IPS-15b (cell line): ENCODE results near the gene MCM8.
"Not testable (repeated sequence)": the region's sequence is repeated elsewhere in the genome, so short reads cannot be mapped to it uniquely, and the experiment has no call there.

ENCODE experiments used
- H3K27me3 ChIP-seq: one replicate; pipeline ENCODE4 v1.6.1; 2013; ENCODE audit warnings: low read length; ENCODE audit not compliant: control insufficient read depth, insufficient read depth
- H3K36me3 ChIP-seq: one replicate; pipeline ENCODE4 v1.6.1; 2013; ENCODE audit warnings: low read length; ENCODE audit not compliant: control insufficient read depth, insufficient read depth
- H3K4me1 ChIP-seq: one replicate; pipeline ENCODE4 v1.6.1; 2013; ENCODE audit warnings: mild to moderate bottlenecking, low read length; ENCODE audit not compliant: control insufficient read depth, insufficient read depth
- H3K4me3 ChIP-seq: one replicate; pipeline ENCODE4 v1.5.1; 2013; ENCODE audit warnings: low read depth, low read length
- H3K9ac ChIP-seq: one replicate; pipeline ENCODE4 v1.6.1; 2013; ENCODE audit warnings: low read depth, mild to moderate bottlenecking, low read length
- H3K9me3 ChIP-seq: one replicate; pipeline ENCODE4 v1.6.1; 2013; ENCODE audit warnings: mild to moderate bottlenecking, low read length; ENCODE audit not compliant: control insufficient read depth, insufficient read depth

Gene MCM8

GRCh38 chr20:6008254-6008653 is 57.8 kb downstream of the MCM8 start:
- Histone ChIP-seq H3K4me3 (no peak overlapping the region), H3K9ac (no peak overlapping the region)

GRCh38 chr20:6012179-6012578 is 61.7 kb downstream of the MCM8 start:
- Histone ChIP-seq H3K4me1 (peaks cover 3% of the 10 kb centered on the region), H3K36me3 (no peaks in the 10 kb centered on the region), H3K9me3 (no peaks in the 10 kb centered on the region), H3K27me3 (no peaks in the 10 kb centered on the region), H3K4me3 (no peak overlapping the region), H3K9ac (no peak overlapping the region)

More at GRCh38 chr20:6008254-6008653, 57.8 kb downstream of the MCM8 start:
- Histone ChIP-seq H3K36me3 (no peaks in the 10 kb centered on the region), H3K4me1 (peaks cover 3% of the 10 kb centered on the region), H3K9me3 (no peaks in the 10 kb centered on the region), H3K27me3 (no peaks in the 10 kb centered on the region)

- H3K4me3 ChIP-seq: no peak overlapping the region
- no peaks in the 10 kb centered on the region for H3K27me3 ChIP-seq
- H3K9me3 ChIP-seq: no peaks in the 10 kb centered on the region
- no peaks in the 10 kb centered on the region for H3K36me3 ChIP-seq
- H3K9ac ChIP-seq: no peak overlapping the region
- no peaks in the 10 kb centered on the region for H3K4me1 ChIP-seq
Observed at GRCh38 chr20:6014017-6014416, 63.6 kb downstream of the MCM8 start.

- Histone ChIP-seq H3K4me3 (no peak overlapping the region), H3K9ac (no peak overlapping the region), H3K4me1 (no peaks in the 10 kb centered on the region), H3K27me3 (no peaks in the 10 kb centered on the region), H3K36me3 (no peaks in the 10 kb centered on the region), H3K9me3 (no peaks in the 10 kb centered on the region)
Observed at GRCh38 chr20:6014957-6015356, 64.5 kb downstream of the MCM8 start.

GRCh38 chr20:6017467-6017866 is 67.0 kb downstream of the MCM8 start:
- Histone ChIP-seq H3K4me3 (no peak overlapping the region), H3K27me3 (no peaks in the 10 kb centered on the region), H3K4me1 (no peaks in the 10 kb centered on the region), H3K9me3 (no peaks in the 10 kb centered on the region), H3K9ac (no peak overlapping the region), H3K36me3 (no peaks in the 10 kb centered on the region)

GRCh38 chr20:6017880-6018279 is 67.4 kb downstream of the MCM8 start:
- Histone ChIP-seq H3K4me1 (no peaks in the 10 kb centered on the region), H3K27me3 (no peaks in the 10 kb centered on the region), H3K9ac (no peak overlapping the region), H3K9me3 (no peaks in the 10 kb centered on the region), H3K4me3 (no peak overlapping the region), H3K36me3 (no peaks in the 10 kb centered on the region)

GRCh38 chr20:6024768-6025167 is 74.3 kb downstream of the MCM8 start:
- Histone ChIP-seq H3K27me3 (no peaks in the 10 kb centered on the region), H3K9ac (no peak overlapping the region), H3K4me3 (no peak overlapping the region), H3K9me3 (no peaks in the 10 kb centered on the region), H3K4me1 (no peaks in the 10 kb centered on the region), H3K36me3 (peaks cover 2% of the 10 kb centered on the region)

GRCh38 chr20:6026051-6026450 is 75.6 kb downstream of the MCM8 start:
- Histone ChIP-seq H3K4me3 (no peak overlapping the region), H3K4me1 (no peaks in the 10 kb centered on the region), H3K9ac (no peak overlapping the region), H3K36me3 (peaks cover 2% of the 10 kb centered on the region), H3K9me3 (no peaks in the 10 kb centered on the region), H3K27me3 (no peaks in the 10 kb centered on the region)

GRCh38 chr20:6028818-6029217 is 78.4 kb downstream of the MCM8 start:
- Histone ChIP-seq H3K9me3 (no peaks in the 10 kb centered on the region), H3K27me3 (no peaks in the 10 kb centered on the region), H3K36me3 (peaks cover 2% of the 10 kb centered on the region), H3K9ac (no peak overlapping the region), H3K4me1 (no peaks in the 10 kb centered on the region), H3K4me3 (no peak overlapping the region)

- Histone ChIP-seq H3K27me3 (no peaks in the 10 kb centered on the region), H3K9ac (no peak overlapping the region), H3K9me3 (no peaks in the 10 kb centered on the region), H3K36me3 (peaks cover 2% of the 10 kb centered on the region), H3K4me1 (no peaks in the 10 kb centered on the region), H3K4me3 (no peak overlapping the region)
Observed at GRCh38 chr20:6029538-6029937, 79.1 kb downstream of the MCM8 start.

- Histone ChIP-seq H3K4me3 (no peak overlapping the region), H3K36me3 (peaks cover 2% of the 10 kb centered on the region), H3K4me1 (no peaks in the 10 kb centered on the region), H3K9ac (no peak overlapping the region), H3K9me3 (no peaks in the 10 kb centered on the region), H3K27me3 (no peaks in the 10 kb centered on the region)
Observed at GRCh38 chr20:6030453-6031080, 80.1 kb downstream of the MCM8 start.

- H3K9me3 ChIP-seq, H3K4me3 ChIP-seq, H3K36me3 ChIP-seq, H3K4me1 ChIP-seq, H3K27me3 ChIP-seq, H3K9ac ChIP-seq: not testable (repeated sequence)
Observed at GRCh38 chr20:6032907-6033306, 82.5 kb downstream of the MCM8 start.
